IPS-11a (cell line): ENCODE measurements around the gene SFXN1.

Source experiments
- H3K4me3 ChIP-seq: one replicate; pipeline ENCODE4 v1.5.1; 2013; ENCODE audit warnings: low read depth, low read length, control low read depth

Gene SFXN1

DNA sequence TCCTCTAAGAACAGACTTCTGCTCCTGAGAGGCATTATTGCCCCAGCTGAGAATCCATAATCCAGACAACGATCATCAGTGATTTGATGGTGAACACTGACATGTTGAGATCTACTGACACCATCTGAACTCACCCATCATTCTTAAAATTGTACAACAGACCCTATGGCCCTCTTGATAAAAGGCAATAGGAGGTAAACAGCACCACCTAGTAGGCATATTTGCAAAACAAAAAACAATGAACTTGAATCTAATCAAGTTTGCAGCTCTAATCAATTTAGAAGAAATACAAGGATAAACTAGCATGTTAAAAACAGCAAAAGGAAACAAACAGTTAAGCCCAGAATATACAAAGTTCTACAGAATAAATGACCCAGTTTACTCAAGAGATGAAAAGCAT, 89.6 kb downstream of the SFXN1 start:
- H3K4me3 ChIP-seq, result no peak overlapping the region

DNA sequence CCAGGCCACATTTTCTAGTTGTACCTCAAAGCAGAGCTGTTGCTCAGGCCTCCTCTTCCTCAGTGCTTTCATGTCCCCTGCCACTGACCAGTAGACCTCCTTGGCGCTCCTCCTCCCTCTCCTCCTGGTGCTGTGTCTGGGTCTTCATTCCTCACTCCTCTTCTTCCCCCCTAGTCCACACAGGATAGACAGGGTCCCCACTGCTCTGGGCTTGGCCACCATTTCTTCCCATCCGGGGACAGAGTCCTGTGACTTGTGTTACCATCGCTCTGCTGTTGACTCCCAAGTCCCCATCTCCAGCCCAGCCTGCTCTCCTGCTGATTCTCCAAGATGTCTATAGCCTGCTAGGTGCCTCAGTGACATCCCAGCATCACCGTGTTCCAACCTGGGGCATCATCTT, 91.3 kb downstream of the SFXN1 start:
- H3K4me3 ChIP-seq, result no peak overlapping the region

DNA sequence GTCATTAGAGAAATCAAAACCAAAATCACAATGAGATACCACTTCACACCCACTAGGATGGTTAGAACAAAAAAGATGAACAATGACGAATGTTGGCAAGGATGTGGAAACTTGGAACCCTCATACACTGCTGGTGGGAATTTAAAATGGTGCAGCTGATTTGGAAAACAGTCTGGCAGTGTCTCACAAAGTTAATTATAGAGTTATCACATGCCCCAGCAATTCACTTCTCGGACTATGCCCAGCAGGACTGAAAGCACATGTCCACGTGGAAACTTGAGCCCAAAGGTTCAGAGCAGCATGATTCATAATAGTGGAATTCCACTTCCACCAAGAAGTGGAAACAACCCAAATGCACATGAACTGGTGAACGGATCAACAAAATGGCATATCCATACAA, 94.5 kb downstream of the SFXN1 start:
- H3K4me3 ChIP-seq, result no peak overlapping the region

DNA sequence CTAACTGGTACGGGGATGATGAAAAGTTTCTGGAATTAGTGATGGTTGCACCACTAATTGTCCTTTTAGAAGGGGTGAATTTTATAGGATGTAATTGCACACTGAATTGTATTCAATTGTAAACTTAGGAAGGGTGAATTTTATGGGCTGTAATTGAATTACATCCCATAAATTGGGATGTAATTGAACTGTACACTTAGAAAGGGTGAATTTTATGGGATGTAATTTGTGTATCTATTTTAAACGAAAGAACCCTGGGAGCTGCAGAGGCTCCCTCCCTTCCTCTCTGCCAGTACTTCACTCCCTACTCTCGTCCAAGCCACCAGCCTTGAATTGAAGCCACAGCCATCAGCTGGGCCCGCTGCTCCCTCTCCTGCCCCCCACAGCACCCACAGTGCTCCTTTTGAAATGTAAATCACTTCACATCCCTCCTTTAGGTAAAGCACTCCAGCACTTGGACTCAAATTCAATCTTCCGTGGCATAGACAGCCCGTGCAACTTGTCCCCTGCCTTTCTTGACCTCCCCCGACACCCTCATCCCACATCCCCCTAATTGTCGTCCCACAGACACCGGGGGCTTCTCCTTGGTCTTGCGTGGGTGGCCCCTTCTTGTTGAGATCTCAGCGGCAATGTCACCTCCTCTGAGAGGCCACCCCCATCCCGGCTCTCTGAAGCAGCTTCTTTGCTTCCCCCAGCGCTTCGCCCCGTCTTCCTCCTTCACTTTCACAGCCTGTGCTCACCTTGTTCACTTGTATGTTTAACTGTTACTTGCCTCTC, 95.3 kb downstream of the SFXN1 start:
- H3K4me3 ChIP-seq, result no peak overlapping the region

DNA sequence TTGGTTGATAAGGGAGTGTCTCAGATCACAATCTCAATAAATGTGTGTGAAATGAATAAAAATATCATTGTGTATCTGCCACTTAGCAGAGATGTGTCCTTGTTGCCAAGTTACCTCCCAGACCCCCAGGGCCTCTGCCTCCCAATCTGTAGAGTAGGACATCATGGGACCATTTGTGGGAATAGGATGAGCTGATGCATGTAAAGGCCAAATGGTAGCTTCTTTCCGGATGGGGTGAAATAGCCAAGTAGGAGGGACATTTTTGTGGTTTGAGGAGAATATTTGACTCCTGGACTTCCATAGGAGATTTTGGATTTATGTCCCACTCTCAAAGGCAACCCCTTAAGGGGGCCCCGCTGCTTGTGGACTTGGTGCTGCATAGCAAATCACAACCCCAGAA, 96.9 kb downstream of the SFXN1 start:
- no peak overlapping the region for H3K4me3 ChIP-seq

DNA sequence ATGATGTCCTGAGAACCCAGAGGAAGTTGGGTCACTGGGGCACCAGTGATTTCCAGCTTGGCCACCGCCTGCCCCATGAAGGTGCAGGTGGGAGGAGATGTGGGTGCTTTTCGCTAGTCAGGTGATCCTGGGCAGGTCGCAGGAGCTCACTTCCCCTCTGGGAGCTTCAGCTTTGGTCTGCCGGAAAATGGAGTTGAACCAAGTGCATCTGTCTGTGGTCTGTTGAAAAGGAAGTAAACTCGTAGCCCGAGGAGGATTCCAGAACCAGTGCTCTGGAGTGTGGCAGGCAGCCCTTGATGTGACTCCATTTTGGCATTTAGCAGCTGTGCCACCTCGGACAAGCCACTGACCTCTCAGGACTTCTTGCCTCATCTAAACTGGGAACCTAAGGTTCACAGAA, 97.7 kb downstream of the SFXN1 start:
- H3K4me3 ChIP-seq, result no peak overlapping the region

DNA sequence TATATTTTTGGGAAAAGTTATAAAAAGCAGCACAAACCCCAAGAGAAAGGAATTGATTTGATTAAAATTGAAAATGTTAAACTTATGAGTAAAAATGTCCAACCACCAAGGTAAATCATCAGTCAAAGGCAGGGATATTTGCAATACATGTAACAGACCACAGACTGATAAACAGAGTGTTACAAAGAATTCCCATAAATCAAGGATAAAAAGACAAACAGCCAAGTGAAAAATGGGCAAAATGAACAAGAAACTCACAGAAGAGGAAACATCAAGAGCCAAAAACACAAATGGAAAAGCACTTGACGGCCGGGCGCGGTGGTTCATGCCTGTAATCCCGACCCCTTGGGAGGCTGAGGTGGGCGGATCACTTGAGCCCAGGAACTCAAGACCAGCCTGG, 98.2 kb downstream of the SFXN1 start:
- no peak overlapping the region for H3K4me3 ChIP-seq
